Activated CD8-positive, alpha-beta T cell treated with anti-CD3 and anti-CD28 coated beads for 36 hours (primary cell): Measurements from ENCODE around the gene PRDM16. TPM values are rescaled to one million over a fixed set of nuclear protein-coding genes. Genes with fewer than 3 reads are reported as not detected.

Experiments used
- ATAC-seq: fragments of 200-7000 bp; cut with Tn5 transposase; one replicate; pipeline ENCODE4 v1.10.0; 2021; ENCODE audit warnings: mild to moderate bottlenecking, moderate library complexity
- CTCF ChIA-PET: fragments of 350-600 bp; sonication (Branson Sonifier 250); formaldehyde crosslinking; loops from one replicate; lab custom pipeline; 2021; ENCODE audit warnings: antibody characterized with exemption; lab: Charles Lee
- POLR2A ChIA-PET: fragments of 350-600 bp; sonication (Branson Sonifier 250); formaldehyde crosslinking; loops from one replicate; lab custom pipeline; 2021; ENCODE audit warnings: antibody characterized with exemption; lab: Charles Lee
- DNase-seq: peaks from one replicate; pipeline ENCODE4 v3.0.0-alpha.2; 2020
- H3K27ac Mint-ChIP-seq: one replicate; pipeline ENCODE4 v1.8.0; 2021; ENCODE audit warnings: mild to moderate bottlenecking, mixed read lengths
- H3K27me3 Mint-ChIP-seq: one replicate; pipeline ENCODE4 v1.8.0; 2021; ENCODE audit warnings: mixed read lengths
- H3K36me3 Mint-ChIP-seq: one replicate; pipeline ENCODE4 v1.8.0; 2021; ENCODE audit warnings: low read depth, mixed read lengths
- H3K4me1 Mint-ChIP-seq: one replicate; pipeline ENCODE4 v1.8.0; 2021; ENCODE audit warnings: low read depth, mixed read lengths
- H3K4me3 Mint-ChIP-seq: one replicate; pipeline ENCODE4 v1.8.0; 2021; ENCODE audit warnings: mild to moderate bottlenecking, moderate library complexity, mixed read lengths
- H3K9me3 Mint-ChIP-seq: one replicate; pipeline ENCODE4 v1.8.0; 2021; ENCODE audit warnings: mixed read lengths
- CTCF ChIP-seq: fragments of 200-600 bp; IDR thresholded peaks from one replicate; pipeline ENCODE4 v1.8.0; 2022; ENCODE audit warnings: antibody characterized with exemption, mild to moderate bottlenecking
- intact Hi-C: fragments of 100-400 bp; cut with micrococcal nuclease; formaldehyde crosslinking; loops from one replicate; pipeline ENCODE4 v1.10.0; 2022
- total RNA-seq, 2 experiments: library from RNA; stranded (reverse); gene quantifications; one replicate each; pipeline ENCODE4 v1.2.3, GENCODE V29; 2021

The PRDM16 gene
- total RNA-seq, 2 experiments from 2014 or later = 0.29 to 0.49 TPM

- ATAC-seq (no peak), DNase-seq (no peak)
- CTCF ChIA-PET = no interaction called here
- intact Hi-C loops = no loop called here
- no peak for TF ChIP-seq CTCF
- POLR2A ChIA-PET = interaction anchor here (0.7 kb wide), 1 partner anchor 23 kb away, joined by 3 read pairs; no protein-coding TSS in a partner anchor
- no peaks in the 10 kb centered on the region for H3K4me1 Mint-ChIP-seq
- no peaks in the 10 kb centered on the region for H3K27me3 Mint-ChIP-seq
- H3K9me3 Mint-ChIP-seq = no peaks in the 10 kb centered on the region
- H3K4me3 Mint-ChIP-seq = no peak overlapping the region
- H3K27ac Mint-ChIP-seq = no peak overlapping the region
- H3K36me3 Mint-ChIP-seq = no peaks in the 10 kb centered on the region
Measured at GRCh38 chr1:3229081-3229725, 160.2 kb downstream of the PRDM16 start.

- Mint-ChIP-seq H3K9me3 (no peaks in the 10 kb centered on the region), H3K27ac (no peak overlapping the region), H3K36me3 (no peaks in the 10 kb centered on the region), H3K27me3 (no peaks in the 10 kb centered on the region), H3K4me1 (no peaks in the 10 kb centered on the region), H3K4me3 (no peak overlapping the region)
- TF ChIP-seq CTCF = no peak
- ChIA-PET POLR2A (no interaction called here), CTCF (no interaction called here)
- DNase-seq (no peak), ATAC-seq (no peak)
- intact Hi-C loops = no loop called here
Measured at GRCh38 chr1:3230553-3230952, 161.6 kb downstream of the PRDM16 start.

- H3K27ac Mint-ChIP-seq = no peak overlapping the region
- H3K27me3 Mint-ChIP-seq = no peaks in the 10 kb centered on the region
- no peaks in the 10 kb centered on the region for H3K36me3 Mint-ChIP-seq
- H3K4me3 Mint-ChIP-seq = no peak overlapping the region
- POLR2A ChIA-PET = no interaction called here
- no peaks in the 10 kb centered on the region for H3K9me3 Mint-ChIP-seq
- DNase-seq = no peak
- no peak for ATAC-seq
- intact Hi-C loops = no loop called here
- no peak for TF ChIP-seq CTCF
- CTCF ChIA-PET = no interaction called here
- H3K4me1 Mint-ChIP-seq = no peaks in the 10 kb centered on the region
Measured at GRCh38 chr1:3231245-3231644, 162.2 kb downstream of the PRDM16 start.

GRCh38 chr1:3231826-3232225 lies 162.8 kb downstream of the PRDM16 start:
- ChIA-PET POLR2A (no interaction called here), CTCF (no interaction called here)
- Mint-ChIP-seq H3K27me3 (no peaks in the 10 kb centered on the region), H3K4me1 (no peaks in the 10 kb centered on the region), H3K4me3 (no peak overlapping the region), H3K27ac (no peak overlapping the region), H3K36me3 (no peaks in the 10 kb centered on the region), H3K9me3 (no peaks in the 10 kb centered on the region)
- ATAC-seq = no peak
- intact Hi-C loops = no loop called here
- DNase-seq = no peak
- no peak for TF ChIP-seq CTCF

- DNase-seq (no peak), ATAC-seq (no peak)
- CTCF ChIA-PET = no interaction called here
- intact Hi-C loops = no loop called here
- Mint-ChIP-seq H3K4me1 (no peaks in the 10 kb centered on the region), H3K27ac (no peak overlapping the region), H3K27me3 (no peaks in the 10 kb centered on the region), H3K4me3 (no peak overlapping the region), H3K36me3 (no peaks in the 10 kb centered on the region), H3K9me3 (no peaks in the 10 kb centered on the region)
- POLR2A ChIA-PET = no interaction called here
- TF ChIP-seq CTCF = no peak
Measured at GRCh38 chr1:3233031-3233430, 164.0 kb downstream of the PRDM16 start.
